GM12801 (cell line): ENCODE measurements around the gene OPCML.

ENCODE experiments used
- CTCF ChIP-seq: IDR thresholded peaks from one replicate; pipeline ENCODE4 v1.5.1; 2011; ENCODE audit warnings: control low read depth; ENCODE audit not compliant: insufficient read length; ENCODE audit errors: extremely low read depth

OPCML gene

GRCh38 chr11:132564091-132564885 lies 968.0 kb downstream of the OPCML start:
- no peak for TF ChIP-seq CTCF

GRCh38 chr11:132563050-132563449 lies 969.3 kb downstream of the OPCML start:
- TF ChIP-seq CTCF = no peak

GRCh38 chr11:132561937-132562336 lies 970.4 kb downstream of the OPCML start:
- TF ChIP-seq CTCF = no peak

GRCh38 chr11:132559331-132560036 lies 972.8 kb downstream of the OPCML start:
- TF ChIP-seq CTCF = no peak

GRCh38 chr11:132556316-132556715 lies 976.0 kb downstream of the OPCML start:
- TF ChIP-seq CTCF = no peak

- no peak for TF ChIP-seq CTCF
Observed at GRCh38 chr11:132555617-132556016, 976.7 kb downstream of the OPCML start.

GRCh38 chr11:132551016-132551415 lies 981.3 kb downstream of the OPCML start:
- TF ChIP-seq CTCF = no peak
